IMR-90 (cell line): ENCODE data around the gene APLF. TPM values are rescaled to one million over a fixed set of nuclear protein-coding genes. Genes with fewer than 3 reads are reported as not detected.
A peak's percentile ranks its signal among the peaks of the same experiment; 100 is the strongest.

Experiments used
- ATAC-seq: fragments of 200-7000 bp; cut with Tn5 transposase; 2 replicates; pipeline ENCODE4 v1.9.1; 2020; ENCODE audit warnings: low read depth, mild to moderate bottlenecking, moderate library complexity
- BruUV-seq: library from RNA; stranded (reverse); fragments of 400-500 nt; replicated peaks from 2 replicates; lab custom pipeline; 2021; lab: Mats Ljungman, UMichigan
- CTCF ChIA-PET: fragments of 300-600 bp; formaldehyde crosslinking; extraction: SDS; loops from one replicate; lab custom pipeline; 2021; ENCODE audit warnings: antibody characterized with exemption; lab: Yijun Ruan, JAX
- POLR2A ChIA-PET: fragments of 300-600 bp; sonication (Branson Sonifier 250); formaldehyde crosslinking; loops from one replicate; lab custom pipeline; 2022; ENCODE audit warnings: antibody characterized with exemption; ENCODE audit not compliant: unreplicated experiment; lab: Charles Lee
- DNase-seq: peaks from one replicate; pipeline ENCODE4 v3.0.0; 2013
- H2AFZ ChIP-seq: replicated peaks from 2 replicates; pipeline ENCODE3; 2013; ENCODE audit warnings: low read length, mild to moderate bottlenecking; ENCODE audit not compliant: poor library complexity
- H2AK5ac ChIP-seq: 2 replicates; pipeline ENCODE4 v1.6.1; 2013; ENCODE audit warnings: low read depth, low read length, inconsistent platforms
- H2AK9ac ChIP-seq: replicated peaks from 2 replicates; pipeline ENCODE3; 2013; ENCODE audit warnings: mild to moderate bottlenecking, low read depth, low read length, moderate library complexity; ENCODE audit not compliant: poor library complexity
- H2BK120ac ChIP-seq: 2 replicates; pipeline ENCODE4 v1.6.1; 2013; ENCODE audit warnings: low read depth, low read length, inconsistent platforms
- H2BK15ac ChIP-seq: 3 replicates; pipeline ENCODE4 v1.6.1; 2013; ENCODE audit warnings: low read depth, low read length, inconsistent platforms
- H2BK20ac ChIP-seq: 2 replicates; pipeline ENCODE4 v1.6.1; 2013; ENCODE audit warnings: low read depth, mild to moderate bottlenecking, inconsistent platforms, low read length, moderate library complexity
- H2BK5ac ChIP-seq: 2 replicates; pipeline ENCODE4 v1.6.1; 2013; ENCODE audit warnings: mild to moderate bottlenecking, low read depth, low read length, inconsistent platforms; ENCODE audit not compliant: poor library complexity, severe bottlenecking
- H3K14ac ChIP-seq: replicated peaks from 2 replicates; pipeline ENCODE4 v1.6.1; 2013; ENCODE audit warnings: low read depth, low read length, inconsistent platforms
- H3K18ac ChIP-seq: 2 replicates; pipeline ENCODE4 v1.6.1; 2013; ENCODE audit warnings: low read depth, low read length, control low read depth
- H3K23ac ChIP-seq: 2 replicates; pipeline ENCODE4 v1.6.1; 2013; ENCODE audit warnings: low read depth, low read length, inconsistent platforms
- H3K27ac ChIP-seq: 2 replicates; pipeline ENCODE4 v1.5.1; 2013; ENCODE audit warnings: mild to moderate bottlenecking, control low read depth, low read length; ENCODE audit not compliant: insufficient read depth
- H3K27me3 ChIP-seq: 2 replicates; pipeline ENCODE4 v1.6.1; 2013; ENCODE audit warnings: low read length; ENCODE audit not compliant: control insufficient read depth, insufficient read depth
- H3K36me3 ChIP-seq: 2 replicates; pipeline ENCODE4 v1.6.1; 2013; ENCODE audit warnings: low read length, mixed read lengths; ENCODE audit not compliant: control insufficient read depth, insufficient read depth
- H3K4ac ChIP-seq: 2 replicates; pipeline ENCODE4 v1.6.1; 2013; ENCODE audit warnings: low read depth, low read length, inconsistent platforms
- H3K4me1 ChIP-seq: 2 replicates; pipeline ENCODE4 v1.6.1; 2013; ENCODE audit warnings: low read length, mixed read lengths; ENCODE audit not compliant: control insufficient read depth, insufficient read depth
- H3K4me2 ChIP-seq: 2 replicates; pipeline ENCODE4 v1.6.1; 2013; ENCODE audit warnings: low read depth, mild to moderate bottlenecking, control low read depth, low read length, moderate library complexity
- H3K4me3 ChIP-seq: 2 replicates; pipeline ENCODE4 v1.5.1; 2013; ENCODE audit warnings: low read depth, mild to moderate bottlenecking, control low read depth, low read length, moderate library complexity; ENCODE audit not compliant: insufficient read depth
- H3K56ac ChIP-seq: 2 replicates; pipeline ENCODE4 v1.6.1; 2013; ENCODE audit warnings: low read length, inconsistent platforms; ENCODE audit not compliant: insufficient read depth; ENCODE audit errors: extremely low read depth
- H3K79me1 ChIP-seq, 2 experiments: 2 replicates each; pipeline ENCODE4 v1.6.1; 2013; ENCODE audit warnings: low read length in 2 of 2, inconsistent platforms in 1 of 2, low read depth in 1 of 2
- H3K9ac ChIP-seq: 2 replicates; pipeline ENCODE4 v1.6.1; 2013; ENCODE audit warnings: low read depth, low read length, control low read depth
- H3K9me1 ChIP-seq: 2 replicates; pipeline ENCODE4 v1.6.1; 2013; ENCODE audit warnings: low read length, inconsistent platforms; ENCODE audit not compliant: insufficient read depth
- H3K9me3 ChIP-seq: 2 replicates; pipeline ENCODE4 v1.6.1; 2013; ENCODE audit warnings: low read length; ENCODE audit not compliant: control insufficient read depth, insufficient read depth
- H4K20me1 ChIP-seq: 2 replicates; pipeline ENCODE4 v1.6.1; 2013; ENCODE audit warnings: low read length, inconsistent platforms; ENCODE audit not compliant: insufficient read depth
- H4K5ac ChIP-seq: 2 replicates; pipeline ENCODE4 v1.6.1; 2013; ENCODE audit warnings: mild to moderate bottlenecking, low read depth, low read length, control low read depth
- H4K8ac ChIP-seq, 2 experiments: 2 replicates each; pipeline ENCODE4 v1.6.1; 2013; ENCODE audit warnings: low read depth in 2 of 2, low read length in 2 of 2, control low read depth in 1 of 2, inconsistent platforms in 1 of 2
- H4K91ac ChIP-seq: 2 replicates; pipeline ENCODE4 v1.6.1; 2013; ENCODE audit warnings: low read depth, low read length, inconsistent platforms; ENCODE audit not compliant: insufficient read depth
- MXI1 ChIP-seq: IDR thresholded peaks from 2 replicates; pipeline ENCODE4 v1.6.1; 2012; ENCODE audit warnings: low read depth, mild to moderate bottlenecking, low read length, moderate library complexity, borderline replicate concordance
- POLR2A ChIP-seq: IDR thresholded peaks from 2 replicates; pipeline ENCODE4 v1.6.1; 2012; ENCODE audit warnings: mild to moderate bottlenecking, low read depth, low read length
- WGBS, 2 experiments: methylation state at CpG; one replicate each; pipeline versions ENCODE4 v1.1.5 to v1.1.7; 2013; ENCODE audit warnings: missing lambda C conversion rate in 2 of 2; ENCODE audit not compliant: insufficient read length in 1 of 2; ENCODE audit errors: extremely low coverage in 2 of 2; 5-methylcytosine and 5-hydroxymethylcytosine counted together
- dilution Hi-C: fragments of 300-500 bp; cut with HindIII; formaldehyde crosslinking; loops from one replicate; pipeline ENCODE4 v1.14.3; 2018; ENCODE audit warnings: low sequenced_read_pairs; ENCODE audit not compliant: unreplicated experiment
- in situ Hi-C: fragments of 300-500 bp; cut with MboI; formaldehyde crosslinking; loops from 3 replicates; pipeline ENCODE4 v1.14.3; 2019; ENCODE audit warnings: low sequenced_read_pairs, inconsistent platforms, mixed read lengths
- intact Hi-C: fragments of 100-400 bp; cut with micrococcal nuclease; formaldehyde crosslinking; loops from 2 replicates; pipeline ENCODE4 v1.10.0; 2022
- polyA plus RNA-seq, 3 experiments: library from polyadenylated mRNA; depleted of rRNA; stranded (reverse); fragments of >200 nt; gene quantifications; 2 replicates each; pipeline ENCODE4 v1.2.3, GENCODE V29; 2012; ENCODE audit warnings: low replicate concordance in 1 of 3
- total RNA-seq: library from RNA; depleted of rRNA; stranded (reverse); fragments of >200 nt; gene quantifications from 2 replicates; pipeline ENCODE4 v1.2.3, GENCODE V29; 2012

The APLF gene
- total and polyA plus RNA-seq, 2 of the 4 experiments (the other 2 are of a cell fraction): 1.5 to 2.3 TPM

- Histone ChIP-seq H3K18ac (peak overlapping the region; percentile 16; the same call in 1 of the 2 replicates), H3K4me1 (peaks cover 3% of the 10 kb centered on the region; the same call in 1 of the 2 replicates), H3K27me3 (no peaks in the 10 kb centered on the region), H4K91ac (peak overlapping the region; percentile 86), H3K36me3 (no peaks in the 10 kb centered on the region), H3K9ac (peak overlapping the region; percentile 79), H2BK20ac (no peak overlapping the region), H3K4ac (peak overlapping the region; percentile 84), H3K27ac (peak overlapping the region; percentile 54), H2AK9ac (peak overlapping the region; percentile 87), H4K8ac (peak overlapping the region; percentile 21 to 83; a peak in 2 of 4 replicates), H3K56ac (peak overlapping the region; percentile 53; the same call in 1 of the 2 replicates), H2AK5ac (peak overlapping the region; percentile 71; the same call in 1 of the 2 replicates), H3K4me3 (peak overlapping the region; percentile 75), H3K9me1 (0 out of 2 replicates have a peak, but pooled peaks cover 2% of the 10 kb centered on the region), H2AFZ (peak overlapping the region; percentile 100), H4K20me1 (no peaks in the 10 kb centered on the region), H4K5ac (peak overlapping the region; percentile 18; the same call in 1 of the 2 replicates), H2BK5ac (peak overlapping the region; percentile 74), H3K14ac (peak overlapping the region; percentile 91), H2BK15ac (no peak overlapping the region; the same call in 2 of the 3 replicates), H3K23ac (peak overlapping the region; percentile 96), H3K9me3 (no peaks in the 10 kb centered on the region), H3K4me2 (peak overlapping the region; percentile 97), H2BK120ac (peak overlapping the region; percentile 73; the same call in 1 of the 2 replicates), H3K79me1 (peaks cover 5 to 13% of the 10 kb centered on the region in 2 experiments)
- in situ Hi-C loops (loop anchor here (10.0 kb wide), 1 partner anchor 458 kb away; no protein-coding TSS in a partner anchor), intact Hi-C loops (loop anchor here (5.0 to 10.0 kb wide), 3 partner anchors 548 to 1361 kb away; partner anchors contain the start of genes ANTXR1 and GMCL1), dilution Hi-C loops (no loop called here)
- peak; percentile 13 for ATAC-seq
- POLR2A ChIA-PET: interaction anchor here (0.5 kb wide), 2 partner anchors 272 to 904 kb away, joined by 3 to 4 read pairs; no protein-coding TSS in a partner anchor
- 0% methylated on average over 2 of the region's 18 CpGs; no CpG with 5 or more reads in 1 of the 2 experiments for WGBS, 2 experiments
- no peak for DNase-seq
- 0 out of 2 replicates have a peak, but pooled peaks have one; percentile 33 for TF ChIP-seq MXI1
- TF ChIP-seq POLR2A: no peak
- CTCF ChIA-PET: interaction anchor here (0.6 to 1.2 kb wide), 4 partner anchors 25 to 443 kb away, joined by 3 to 4 read pairs (median 3); no protein-coding TSS in a partner anchor
- BruUV-seq: no TSS peak
These were observed 658 bp upstream of the APLF start for GRCh38 chr2:68466778-68467076.
